Tibial nerve (tissue), 4 donors: ENCODE data around the gene ADORA1.

Experiments
- CTCF ChIP-seq, 5 experiments: fragments of 200-600 bp in 3 of 5; fragments of 450-650 bp in 2 of 5; sonication (generic) in 3 of 5; IDR thresholded peaks; one replicate each; pipeline ENCODE4 v1.5.1; 2016 to 2019; ENCODE audit warnings: antibody characterized with exemption in 5 of 5, mild to moderate bottlenecking in 3 of 5, moderate library complexity in 2 of 5
- EP300 ChIP-seq, 2 donors: sonication (generic); formaldehyde crosslinking; IDR thresholded peaks; one replicate each; pipeline ENCODE4 v1.6.1; 2017; ENCODE audit warnings: antibody characterized with exemption in 2 of 2, mild to moderate bottlenecking in 1 of 2

- TF ChIP-seq CTCF (IDR thresholded peaks at IDR 0.05) (no peak), EP300 (IDR thresholded peaks at IDR 0.05) (no peak)
Observed at GRCh38 chr1:203139976-203140475, 12.5 kb downstream of the ADORA1 start.
